Lung (tissue), 16 donors: ENCODE measurements around the gene PPP4R1. TPM values are rescaled to one million over a fixed set of nuclear protein-coding genes. Genes with fewer than 3 reads are reported as not detected.

Experiments
- ATAC-seq: fragments of 200-7000 bp; cut with Tn5 transposase; one replicate; pipeline ENCODE4 v1.9.1; 2020; ENCODE audit warnings: moderate number of reproducible peaks; ENCODE audit not compliant: insufficient read depth, low FRiP score
- DNase-seq, 3 donors: peaks; one replicate each; pipeline ENCODE4 v3.0.0-alpha.2; 2013 to 2017
- H3K27ac ChIP-seq, 2 donors: one replicate each; pipeline ENCODE4 v1.5.1; 2013; ENCODE audit warnings: mild to moderate bottlenecking in 2 of 2, moderate library complexity in 2 of 2, control low read depth in 1 of 2, inconsistent platforms in 1 of 2, low read depth in 1 of 2, low read length in 1 of 2
- H3K27me3 ChIP-seq, 3 donors: one replicate each; pipeline ENCODE4 v1.5.1; 2013; ENCODE audit warnings: low read length in 2 of 3; ENCODE audit not compliant: control insufficient read depth in 3 of 3, insufficient read depth in 3 of 3
- H3K36me3 ChIP-seq, 4 donors: one replicate each; pipeline ENCODE4 v1.5.1; 2013; ENCODE audit warnings: low read length in 4 of 4, mild to moderate bottlenecking in 1 of 4, moderate library complexity in 1 of 4; ENCODE audit not compliant: control insufficient read depth in 4 of 4, insufficient read depth in 4 of 4
- H3K4me1 ChIP-seq, 5 donors: one replicate each; pipeline ENCODE4 v1.5.1; 2013; ENCODE audit warnings: low read length in 5 of 5, mild to moderate bottlenecking in 2 of 5, moderate library complexity in 1 of 5; ENCODE audit not compliant: control insufficient read depth in 5 of 5, insufficient read depth in 5 of 5
- H3K4me3 ChIP-seq: one replicate; pipeline ENCODE4 v1.5.1; 2013; ENCODE audit warnings: mild to moderate bottlenecking, control low read depth, moderate library complexity
- H3K9ac ChIP-seq, 2 donors: one replicate each; pipeline ENCODE4 v1.5.1; 2013; ENCODE audit warnings: low read length in 2 of 2, control low read depth in 1 of 2; ENCODE audit not compliant: insufficient read depth in 1 of 2
- H3K9me3 ChIP-seq, 4 donors: one replicate each; pipeline ENCODE4 v1.5.1; 2013; ENCODE audit warnings: low read length in 3 of 4, mild to moderate bottlenecking in 1 of 4, moderate library complexity in 1 of 4; ENCODE audit not compliant: control insufficient read depth in 4 of 4, insufficient read depth in 3 of 4
- WGBS, 2 donors: extraction: QIAGEN DNeasy Blood & Tissue Kit; methylation state at CpG; one replicate each; pipeline ENCODE4 v1.1.7; 2013; 5-methylcytosine and 5-hydroxymethylcytosine counted together
- long read RNA-seq, 5 donors: transcript quantifications; one replicate each; lab custom pipeline, GENCODE V29; 2026
- polyA plus RNA-seq, 2 donors: library from polyadenylated mRNA; stranded (reverse); fragments of 200-250 nt; gene quantifications; one replicate each; pipeline ENCODE4 v1.2.1, GENCODE V29; 2013
- total RNA-seq, 2 donors: library from RNA; depleted of rRNA in 1 of 2; stranded (reverse); fragments of >200 nt in 1 of 2; gene quantifications; one replicate each; pipeline ENCODE4 v1.2.1, GENCODE V29; 2014 to 2021
- TF ChIP-seq, protein P1 (sequence below): IDR thresholded peaks from 2 replicates; pipeline ENCODE4 v1.5.1; 2012; ENCODE audit warnings: mild to moderate bottlenecking; ENCODE audit errors: control extremely low read depth, extremely low read depth
- donor health status: control.
- donor health status: control.
- donor health status: Bipolar disorder and iron deficiency.
- donor health status: healthy.
- donor health status: DM: yes; HTN: yes; CAD: no.

Gene PPP4R1, protein sequence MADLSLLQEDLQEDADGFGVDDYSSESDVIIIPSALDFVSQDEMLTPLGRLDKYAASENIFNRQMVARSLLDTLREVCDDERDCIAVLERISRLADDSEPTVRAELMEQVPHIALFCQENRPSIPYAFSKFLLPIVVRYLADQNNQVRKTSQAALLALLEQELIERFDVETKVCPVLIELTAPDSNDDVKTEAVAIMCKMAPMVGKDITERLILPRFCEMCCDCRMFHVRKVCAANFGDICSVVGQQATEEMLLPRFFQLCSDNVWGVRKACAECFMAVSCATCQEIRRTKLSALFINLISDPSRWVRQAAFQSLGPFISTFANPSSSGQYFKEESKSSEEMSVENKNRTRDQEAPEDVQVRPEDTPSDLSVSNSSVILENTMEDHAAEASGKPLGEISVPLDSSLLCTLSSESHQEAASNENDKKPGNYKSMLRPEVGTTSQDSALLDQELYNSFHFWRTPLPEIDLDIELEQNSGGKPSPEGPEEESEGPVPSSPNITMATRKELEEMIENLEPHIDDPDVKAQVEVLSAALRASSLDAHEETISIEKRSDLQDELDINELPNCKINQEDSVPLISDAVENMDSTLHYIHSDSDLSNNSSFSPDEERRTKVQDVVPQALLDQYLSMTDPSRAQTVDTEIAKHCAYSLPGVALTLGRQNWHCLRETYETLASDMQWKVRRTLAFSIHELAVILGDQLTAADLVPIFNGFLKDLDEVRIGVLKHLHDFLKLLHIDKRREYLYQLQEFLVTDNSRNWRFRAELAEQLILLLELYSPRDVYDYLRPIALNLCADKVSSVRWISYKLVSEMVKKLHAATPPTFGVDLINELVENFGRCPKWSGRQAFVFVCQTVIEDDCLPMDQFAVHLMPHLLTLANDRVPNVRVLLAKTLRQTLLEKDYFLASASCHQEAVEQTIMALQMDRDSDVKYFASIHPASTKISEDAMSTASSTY
- total RNA-seq (100 to 1,000 TPM; 149 to 190 TPM), polyA plus RNA-seq (10 to 100 TPM; 34.4 to 48.6 TPM)
- long read RNA-seq, donor 1, transcript PPP4R1-202 (20 exons, 3,885 nt) = major isoform, 7 of 20 reads
- long read RNA-seq, donor 1, partial matches to known transcripts = 6 of 20 reads
- long read RNA-seq, donor 1, other reads (novel, unspliced or antisense) = 0 of 20 reads
- long read RNA-seq, donor 2, partial matches to known transcripts = 0 of 4 reads
- long read RNA-seq, donor 2, other reads (novel, unspliced or antisense) = 0 of 4 reads
- long read RNA-seq, donor 3, partial matches to known transcripts = 0 of 2 reads
- long read RNA-seq, donor 3, other reads (novel, unspliced or antisense) = 0 of 2 reads
- long read RNA-seq, donor 4, partial matches to known transcripts = 0 of 3 reads
- long read RNA-seq, donor 4, other reads (novel, unspliced or antisense) = 0 of 3 reads
- long read RNA-seq, donor 5, partial matches to known transcripts = 0 of 5 reads
- long read RNA-seq, donor 5, other reads (novel, unspliced or antisense) = 0 of 5 reads

DNA sequence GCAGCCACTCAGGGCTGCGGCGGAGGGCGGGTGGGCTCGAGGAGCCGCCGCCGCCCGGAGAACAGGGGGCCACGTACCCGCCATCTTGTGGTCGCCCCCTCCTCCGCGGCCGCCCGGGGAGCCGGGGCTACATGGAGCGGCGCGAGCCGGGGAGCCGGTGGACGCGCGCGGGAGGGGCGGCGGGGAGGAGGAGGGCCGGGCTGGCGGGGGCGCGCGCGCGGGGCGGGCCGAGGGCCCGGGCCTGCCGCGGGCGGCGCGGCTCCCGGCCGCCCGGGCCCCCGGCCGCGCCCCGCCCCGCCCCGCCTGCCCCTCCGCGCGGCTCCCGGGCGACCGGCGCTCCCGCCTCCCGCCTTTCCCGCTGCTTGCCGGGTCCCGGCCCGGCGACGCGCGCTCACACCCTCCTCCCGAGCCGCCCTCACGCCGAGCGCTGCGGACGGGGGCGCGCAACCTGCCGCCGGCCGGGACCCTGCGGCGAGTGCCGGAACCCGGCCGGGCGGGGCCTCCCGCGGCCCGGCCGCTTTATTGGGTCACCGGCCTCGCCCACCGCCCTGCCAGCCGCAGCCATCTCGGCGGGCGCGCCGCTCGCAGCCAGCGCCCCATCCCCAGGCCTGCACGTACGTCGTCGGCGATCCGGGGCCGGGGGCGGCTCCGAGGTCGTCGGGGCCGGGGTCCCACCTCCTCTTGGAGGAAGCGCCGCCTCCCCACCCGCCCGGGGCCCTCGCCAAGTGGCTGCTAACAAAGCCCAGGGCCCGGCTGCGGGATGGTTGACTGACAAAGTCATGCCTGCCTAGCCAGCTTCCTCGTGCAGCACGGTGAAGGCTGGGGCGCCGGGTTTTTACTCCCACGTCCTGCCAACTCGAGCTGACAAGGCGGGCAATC lies at the start of gene PPP4R1:
Gene PPP4R1, minus strand, starts transcription at position 159 of the 879 bp plus-strand sequence. Its CDS starts 75 bp downstream, at position 84.
- 0% methylated on average over 60 to 127 of the region's 127 CpGs for WGBS, 2 donors
- Histone ChIP-seq H3K4me3 (peak within 1 kb of the TSS; percentile 75), H3K9me3 (no peaks in the 10 kb centered on the region), H3K27me3 (no peaks in the 10 kb centered on the region), H3K9ac (peak within 1 kb of the TSS; percentile 80 to 84), H3K4me1 (peaks cover 2 to 23% (median 5%) of the 10 kb centered on the region in 5 donors), H3K27ac (peak within 1 kb of the TSS; percentile 98 to 99), H3K36me3 (peaks cover 0 to 6% (median 5%) of the 10 kb centered on the region in 4 donors)
- ATAC-seq = peak; percentile 81
- DNase-seq = peak; percentile 78 to 87 (median 84)
- TF ChIP-seq, protein P1, sequence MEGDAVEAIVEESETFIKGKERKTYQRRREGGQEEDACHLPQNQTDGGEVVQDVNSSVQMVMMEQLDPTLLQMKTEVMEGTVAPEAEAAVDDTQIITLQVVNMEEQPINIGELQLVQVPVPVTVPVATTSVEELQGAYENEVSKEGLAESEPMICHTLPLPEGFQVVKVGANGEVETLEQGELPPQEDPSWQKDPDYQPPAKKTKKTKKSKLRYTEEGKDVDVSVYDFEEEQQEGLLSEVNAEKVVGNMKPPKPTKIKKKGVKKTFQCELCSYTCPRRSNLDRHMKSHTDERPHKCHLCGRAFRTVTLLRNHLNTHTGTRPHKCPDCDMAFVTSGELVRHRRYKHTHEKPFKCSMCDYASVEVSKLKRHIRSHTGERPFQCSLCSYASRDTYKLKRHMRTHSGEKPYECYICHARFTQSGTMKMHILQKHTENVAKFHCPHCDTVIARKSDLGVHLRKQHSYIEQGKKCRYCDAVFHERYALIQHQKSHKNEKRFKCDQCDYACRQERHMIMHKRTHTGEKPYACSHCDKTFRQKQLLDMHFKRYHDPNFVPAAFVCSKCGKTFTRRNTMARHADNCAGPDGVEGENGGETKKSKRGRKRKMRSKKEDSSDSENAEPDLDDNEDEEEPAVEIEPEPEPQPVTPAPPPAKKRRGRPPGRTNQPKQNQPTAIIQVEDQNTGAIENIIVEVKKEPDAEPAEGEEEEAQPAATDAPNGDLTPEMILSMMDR = no peak

DNA sequence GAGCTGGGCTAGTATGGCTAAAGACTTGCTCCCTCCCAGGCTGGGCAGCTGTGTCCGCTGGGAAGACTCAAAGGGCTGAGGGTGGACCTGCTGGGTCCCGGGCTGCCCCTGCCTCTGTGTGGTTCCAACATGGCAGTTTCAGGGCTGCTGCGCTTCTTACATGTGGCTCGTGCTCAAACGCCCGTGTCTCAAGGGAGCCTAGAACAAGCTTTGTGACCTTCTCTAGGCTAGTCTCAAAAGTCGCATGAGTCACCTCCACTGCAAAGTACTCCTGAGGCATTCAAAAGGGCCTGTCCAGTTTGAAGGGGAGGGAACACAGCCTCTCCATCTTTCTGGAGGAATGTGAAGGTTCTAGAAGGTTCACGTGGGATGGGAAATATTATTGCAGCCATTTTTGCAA lies 49.0 kb upstream of the PPP4R1 start:
- TF ChIP-seq, protein P1 = no peak
- Histone ChIP-seq H3K27ac (peak overlapping the region in 1 of 2 donors; percentile 23), H3K36me3 (no peaks in the 10 kb centered on the region), H3K4me1 (no peaks in the 10 kb centered on the region), H3K4me3 (no peak overlapping the region), H3K27me3 (no peaks in the 10 kb centered on the region), H3K9me3 (no peaks in the 10 kb centered on the region), H3K9ac (no peak overlapping the region)
- peak; percentile 66 for ATAC-seq
- no peak for DNase-seq
- 83 to 90% methylated on average over 8 of the region's 8 CpGs for WGBS, 2 donors

DNA sequence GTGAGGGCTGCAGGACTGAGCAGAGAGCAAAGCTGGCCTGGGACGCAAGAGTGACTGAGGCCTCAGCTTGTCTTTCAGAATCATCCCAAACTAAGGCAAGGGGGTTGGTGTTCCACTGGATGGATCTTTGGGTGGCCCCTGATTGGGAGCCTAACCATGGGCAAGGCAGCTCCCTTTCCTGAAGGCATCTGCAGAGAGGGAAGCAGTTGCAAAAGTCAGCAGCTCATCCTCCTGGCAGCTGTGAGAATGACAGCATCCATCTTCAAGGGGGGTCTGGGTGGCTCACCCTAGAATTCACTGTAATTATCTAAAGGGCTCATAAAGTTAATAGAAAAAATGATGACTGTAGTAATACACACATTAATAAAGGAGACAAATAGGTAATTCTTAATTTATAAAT lies 47.2 kb upstream of the PPP4R1 start:
- Histone ChIP-seq H3K9ac (no peak overlapping the region), H3K4me1 (peaks cover 0 to 2% (median 0%) of the 10 kb centered on the region in 5 donors), H3K27me3 (no peaks in the 10 kb centered on the region), H3K36me3 (no peaks in the 10 kb centered on the region), H3K9me3 (no peaks in the 10 kb centered on the region), H3K4me3 (no peak overlapping the region), H3K27ac (no peak overlapping the region)
- 90 to 98% methylated on average over 1 of the region's 1 CpG for WGBS, 2 donors
- ATAC-seq (no peak), DNase-seq (no peak)
- TF ChIP-seq, protein P1 = no peak
